Pancreas (tissue), 10 donors: ENCODE measurements around the gene SLC9C2. TPM values are rescaled to one million over a fixed set of nuclear protein-coding genes. Genes with fewer than 3 reads are reported as not detected.

ENCODE experiments used
- ATAC-seq, 4 donors: fragments of 200-7000 bp; cut with Tn5 transposase; one replicate each; pipeline versions ENCODE4 v1.8.0 to v1.9.1; 2020; ENCODE audit warnings: mild to moderate bottlenecking in 4 of 4, moderate library complexity in 4 of 4
- DNase-seq, 6 donors: peaks; one replicate each; pipeline ENCODE4 v3.0.0-alpha.2; 2020
- FAIRE-seq: peaks from 2 replicates; lab custom pipeline; 2012; peaks lifted over from hg19 to GRCh38; lab: Jason Lieb, UNC
- H3K27ac ChIP-seq, 4 donors: fragments of 200-600 bp; sonication (generic); 1 replicate in 3 of 4; 2 replicates in 1 of 4; pipeline versions ENCODE4 v1.5.0 to v1.8.0; 2020
- H3K27me3 ChIP-seq, 4 donors: fragments of 200-600 bp; one replicate each; pipeline ENCODE4 v1.8.0; 2021
- H3K36me3 ChIP-seq, 3 donors: fragments of 200-600 bp; sonication (generic) in 1 of 3; one replicate each; pipeline versions ENCODE4 v1.5.0 to v1.8.0; 2020 to 2021
- H3K4me1 ChIP-seq, 3 donors: fragments of 200-600 bp; one replicate each; pipeline ENCODE4 v1.8.0; 2021
- H3K4me3 ChIP-seq, 4 donors: fragments of 200-600 bp; sonication (generic) in 2 of 4; one replicate each; pipeline versions ENCODE4 v1.5.0 to v1.8.0; 2020 to 2021
- H3K9me3 ChIP-seq, 4 donors: fragments of 200-600 bp; one replicate each; pipeline ENCODE4 v1.8.0; 2021
- CTCF ChIP-seq, 4 donors: fragments of 200-600 bp; sonication (generic) in 3 of 4; IDR thresholded peaks; one replicate each; pipeline versions ENCODE4 v1.5.0 to v1.8.0; 2021; ENCODE audit warnings: antibody characterized with exemption in 4 of 4
- WGBS, 2 donors: extraction: QIAGEN DNeasy Blood & Tissue Kit; methylation state at CpG; one replicate each; pipeline ENCODE4 v1.1.7; 2013; 5-methylcytosine and 5-hydroxymethylcytosine counted together
- intact Hi-C, 3 donors: fragments of 100-400 bp; cut with DNase I; formaldehyde crosslinking; loops; one replicate each; pipeline versions ENCODE4 v1.11.1 to v1.14.2; 2022
- polyA plus RNA-seq, 2 donors: library from polyadenylated mRNA; stranded (reverse); fragments of 200-250 nt; gene quantifications; one replicate each; pipeline ENCODE4 v1.2.3, GENCODE V29; 2013
- total RNA-seq, 6 donors: library from RNA; stranded (reverse); fragmentation: NEBNext Ultra II Directional in 4 of 6; extraction: Animal tissue kit (Norgen Biotek cat#: 25700) in 4 of 6; gene quantifications; one replicate each; pipeline versions ENCODE4 v1.2.1 to v1.2.4, GENCODE V29; 2021 to 2023
- donor health status: healthy with polysubstance abuse.
- donor health status: DM: no; HTN: no; CAD: no; lungs with moderate emphysema.
- donor health status: DM: no; HTN: no; CAD: no.
- donor health status: control.
- donor health status: control.
- donor health status: Bipolar disorder and iron deficiency.
- donor health status: DM: yes; HTN: yes; CAD: no.
- donor health status: DM: no; HTN: no; CAD: no.
- donor health status: DM: no; HTN: no; CAD: no.
- donor health status: DM: yes; HTN: yes; CAD: no.

The SLC9C2 gene
- total and polyA plus RNA-seq, 8 donors: 0.06 to 0.28 (median 0.17) TPM; not detected in 3

DNA sequence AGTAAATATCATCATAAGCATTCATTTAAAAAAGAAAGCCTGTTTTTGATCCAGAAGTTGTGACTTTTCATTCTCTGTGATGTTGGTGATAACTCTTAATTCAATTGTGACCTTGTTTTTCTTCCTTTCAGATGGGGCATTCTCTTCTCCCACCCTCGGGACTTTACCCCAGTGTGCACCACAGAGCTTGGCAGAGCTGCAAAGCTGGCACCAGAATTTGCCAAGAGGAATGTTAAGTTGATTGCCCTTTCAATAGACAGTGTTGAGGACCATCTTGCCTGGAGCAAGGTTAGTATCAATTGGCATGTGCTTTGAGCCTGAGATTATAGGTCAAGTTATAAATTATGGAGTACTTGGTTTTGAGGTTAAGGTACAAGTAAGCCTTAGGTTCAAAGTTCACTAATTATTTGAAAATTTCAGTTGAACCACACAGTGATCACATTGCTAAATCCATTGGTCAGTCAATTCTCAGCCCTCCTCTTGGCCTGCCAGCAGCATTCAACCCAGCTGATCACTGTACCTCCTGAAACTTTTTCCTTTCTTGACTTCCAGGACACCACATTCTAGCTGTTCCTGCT lies 121.6 kb downstream of the SLC9C2 start:
- WGBS, 2 donors: 74 to 83% methylated on average over 1 of the region's 1 CpG
- DNase-seq: no peak
- no peak for FAIRE-seq
- Histone ChIP-seq H3K27me3 (no peaks in the 10 kb centered on the region), H3K27ac (no peak overlapping the region), H3K36me3 (peaks cover 0 to 54% (median 40%) of the 10 kb centered on the region in 3 donors), H3K9me3 (no peaks in the 10 kb centered on the region), H3K4me1 (peaks cover 12 to 18% (median 12%) of the 10 kb centered on the region in 3 donors), H3K4me3 (no peak overlapping the region)
- intact Hi-C loops: no loop called here
- ATAC-seq: no peak
- no peak for TF ChIP-seq CTCF (IDR thresholded peaks at IDR 0.05)

DNA sequence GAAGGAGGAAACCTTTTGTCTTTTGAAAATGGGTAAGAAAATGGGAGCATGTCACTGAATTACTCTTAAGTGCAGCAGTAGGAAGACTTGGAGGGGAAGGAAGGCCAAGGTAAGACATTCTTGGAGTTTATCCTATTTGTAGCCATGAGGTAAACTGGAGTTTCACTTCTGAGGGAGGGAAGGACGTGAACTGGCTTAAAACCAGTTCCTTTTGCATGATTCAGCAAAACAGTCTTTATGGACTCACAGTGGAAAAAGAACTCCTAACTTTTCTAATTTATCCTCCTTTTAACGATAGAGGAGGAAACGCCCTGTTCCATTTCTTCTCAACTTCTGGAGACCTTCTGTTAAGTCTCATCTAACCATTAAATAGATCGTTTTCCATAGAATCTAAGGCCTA lies 123.2 kb downstream of the SLC9C2 start:
- H3K4me3 ChIP-seq: no peak overlapping the region
- H3K27me3 ChIP-seq: no peaks in the 10 kb centered on the region
- ATAC-seq (no peak), DNase-seq (no peak), FAIRE-seq (no peak)
- H3K36me3 ChIP-seq: peaks cover 0 to 38% (median 31%) of the 10 kb centered on the region in 3 donors
- no peak overlapping the region for H3K27ac ChIP-seq
- intact Hi-C loops: no loop called here
- H3K9me3 ChIP-seq: no peaks in the 10 kb centered on the region
- H3K4me1 ChIP-seq: peaks cover 12 to 34% (median 12%) of the 10 kb centered on the region in 3 donors
- no peak for TF ChIP-seq CTCF (IDR thresholded peaks at IDR 0.05)
- WGBS, 2 donors: 64 to 70% methylated on average over 4 of the region's 4 CpGs

DNA sequence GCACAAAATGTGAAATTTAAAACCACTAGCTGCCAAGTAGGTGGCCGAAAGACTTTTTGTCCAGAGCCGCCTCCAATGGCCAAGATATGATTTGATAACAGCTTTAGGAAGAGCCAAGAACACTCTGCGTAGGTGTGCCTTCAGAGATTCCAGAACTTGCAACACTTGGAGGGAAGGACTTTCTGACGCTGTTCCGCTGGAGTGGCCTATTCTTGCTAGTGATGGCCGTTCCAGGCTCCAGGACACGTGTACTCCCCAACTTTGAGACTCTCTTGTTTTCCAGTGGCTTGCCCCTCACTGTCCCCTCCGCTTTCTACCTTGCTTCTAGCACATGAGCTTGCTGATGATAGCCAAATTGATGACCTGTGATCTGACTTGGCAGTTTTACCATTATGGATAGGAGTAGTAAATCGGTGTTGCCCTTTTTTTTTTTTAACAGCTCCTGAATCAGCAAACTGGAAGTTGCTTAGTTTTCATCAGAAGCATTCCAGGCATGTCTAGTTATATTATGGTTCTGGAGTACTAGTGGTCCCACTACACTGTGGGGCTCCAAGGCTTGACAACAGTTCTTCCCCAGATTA lies 124.7 kb downstream of the SLC9C2 start:
- DNase-seq (peak in 5 of 6 donors; percentile 36 to 58 (median 45)), ATAC-seq (peak; percentile 29 to 52 (median 44)), FAIRE-seq (no peak)
- intact Hi-C loops: no loop called here
- H3K36me3 ChIP-seq: peaks cover 0 to 23% (median 21%) of the 10 kb centered on the region in 3 donors
- no peaks in the 10 kb centered on the region for H3K9me3 ChIP-seq
- peaks cover 20 to 48% (median 24%) of the 10 kb centered on the region in 3 donors for H3K4me1 ChIP-seq
- peak overlapping the region; percentile 67 to 89 (median 74) for H3K4me3 ChIP-seq
- peak overlapping the region; percentile 93 to 99 (median 98) for H3K27ac ChIP-seq
- no peaks in the 10 kb centered on the region for H3K27me3 ChIP-seq
- TF ChIP-seq CTCF (IDR thresholded peaks at IDR 0.05): no peak
- 2 to 4% methylated on average over 9 of the region's 9 CpGs for WGBS, 2 donors

DNA sequence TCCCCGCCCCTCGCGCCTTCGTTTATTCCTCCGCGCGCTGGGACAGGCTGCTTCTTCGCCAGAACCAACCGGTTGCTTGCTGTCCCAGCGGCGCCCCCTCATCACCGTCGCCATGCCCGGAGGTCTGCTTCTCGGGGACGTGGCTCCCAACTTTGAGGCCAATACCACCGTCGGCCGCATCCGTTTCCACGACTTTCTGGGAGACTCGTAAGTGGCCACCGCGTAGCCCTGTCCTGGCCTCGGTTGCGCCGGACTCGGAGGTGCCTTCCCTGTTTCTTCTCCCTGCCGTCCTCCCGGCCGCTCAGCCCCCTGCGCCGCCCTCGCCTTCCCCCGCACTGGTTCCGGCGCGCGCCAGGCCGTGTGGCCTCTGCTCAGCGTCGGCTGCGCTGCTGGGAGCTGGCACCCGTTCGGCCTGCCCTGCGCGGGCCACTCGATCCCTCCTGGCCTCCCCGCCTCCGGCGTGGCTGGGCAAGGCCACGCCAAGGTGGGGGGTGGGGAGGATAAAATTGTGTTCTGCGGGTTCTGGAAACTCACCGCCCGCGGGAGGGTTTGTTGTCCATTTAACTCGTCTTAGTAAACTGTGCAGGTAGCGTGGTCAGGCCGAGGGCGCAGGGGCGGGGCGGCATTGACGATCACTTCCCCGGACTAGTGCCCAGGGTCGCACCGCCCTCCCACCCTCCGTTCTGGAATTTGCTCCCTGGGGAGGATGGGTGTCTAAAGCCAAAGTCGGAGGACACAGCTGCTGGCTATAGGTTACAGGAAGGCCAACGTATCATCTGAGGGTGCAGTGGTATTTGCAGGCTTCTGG lies 125.4 kb downstream of the SLC9C2 start, which contains the start of gene PRDX6:
Gene PRDX6, plus strand, starts transcription at position 50 of the 808 bp plus-strand sequence. Its CDS starts 63 bp downstream, at position 113.
- FAIRE-seq: no peak

More for the DNA sequence above, 125.4 kb downstream of the SLC9C2 start, which contains the start of gene PRDX6:
- no peaks in the 10 kb centered on the region for H3K9me3 ChIP-seq
- peak within 1 kb of the TSS; percentile 67 to 89 (median 74) for H3K4me3 ChIP-seq
- peaks cover 20 to 49% (median 24%) of the 10 kb centered on the region in 3 donors for H3K4me1 ChIP-seq
- H3K36me3 ChIP-seq: peaks cover 0 to 17% (median 14%) of the 10 kb centered on the region in 3 donors
- WGBS, 2 donors: 0 to 1% methylated on average over 61 to 69 of the region's 69 CpGs
- H3K27ac ChIP-seq: peak within 1 kb of the TSS; percentile 93 to 99 (median 98)
- TF ChIP-seq CTCF (IDR thresholded peaks at IDR 0.05): no peak
- ATAC-seq: peak; percentile 62 to 76 (median 72)
- H3K27me3 ChIP-seq: no peaks in the 10 kb centered on the region
- intact Hi-C loops: no loop called here
- DNase-seq: peak; percentile 63 to 92 (median 79)
